PC-9 (cell line): ENCODE measurements around the gene PRSS57. TPM values are rescaled to one million over a fixed set of nuclear protein-coding genes. Genes with fewer than 3 reads are reported as not detected.

Experiments
- BruUV-seq: library from RNA; stranded (reverse); fragments of 400-500 nt; replicated peaks from 2 replicates; lab custom pipeline; 2021; lab: Mats Ljungman, UMichigan
- CTCF ChIA-PET: fragments of 300-600 bp; sonication (Branson Sonifier 250); formaldehyde crosslinking; loops from one replicate; lab custom pipeline; 2022; ENCODE audit warnings: antibody characterized with exemption; lab: Charles Lee
- POLR2A ChIA-PET: fragments of 300-600 bp; sonication (Branson Sonifier 250); formaldehyde crosslinking; loops from one replicate; lab custom pipeline; 2022; ENCODE audit warnings: antibody characterized with exemption; ENCODE audit not compliant: unreplicated experiment; lab: Charles Lee
- DNase-seq, 2 experiments: peaks; one replicate each; pipeline versions ENCODE4 v3.0.0 to v3.0.0-alpha.2; 2015 to 2022; ENCODE audit warnings: mixed read lengths in 1 of 2
- H2AFZ ChIP-seq: fragments of 200-600 bp; sonication (generic); 2 replicates; pipeline ENCODE4 v1.8.1; 2017; ENCODE audit warnings: antibody characterized with exemption
- H3F3A ChIP-seq: fragments of 200-600 bp; sonication (generic); 2 replicates; pipeline ENCODE4 v1.8.1; 2017; ENCODE audit warnings: antibody characterized with exemption, mild to moderate bottlenecking, low read depth; ENCODE audit not compliant: insufficient read depth
- H3K27ac ChIP-seq: fragments of 200-600 bp; sonication (generic); 2 replicates; pipeline ENCODE4 v1.6.1; 2016; ENCODE audit warnings: mixed run types
- H3K27me3 ChIP-seq: fragments of 200-600 bp; sonication (generic); 2 replicates; pipeline ENCODE4 v1.6.1; 2016; ENCODE audit warnings: low read depth, mixed run types; ENCODE audit not compliant: insufficient read depth
- H3K36me3 ChIP-seq: fragments of 200-600 bp; sonication (generic); 2 replicates; pipeline ENCODE4 v1.6.1; 2016; ENCODE audit warnings: low read depth, mixed run types
- H3K4me1 ChIP-seq: fragments of 200-600 bp; sonication (generic); replicated peaks from 2 replicates; pipeline ENCODE4 v1.6.1; 2016; ENCODE audit warnings: mixed run types; ENCODE audit not compliant: insufficient read depth
- H3K4me2 ChIP-seq: fragments of 200-600 bp; sonication (generic); 2 replicates; pipeline ENCODE4 v1.6.1; 2017; ENCODE audit warnings: mixed run types
- H3K4me3 ChIP-seq: fragments of 200-600 bp; sonication (generic); 2 replicates; pipeline ENCODE4 v1.6.1; 2016; ENCODE audit warnings: mixed run types
- H3K79me2 ChIP-seq: fragments of 200-600 bp; sonication (generic); 2 replicates; pipeline ENCODE4 v1.6.1; 2017; ENCODE audit warnings: low read depth, mixed run types
- H3K9me2 ChIP-seq: fragments of 200-600 bp; sonication (generic); 2 replicates; pipeline ENCODE4 v1.8.1; 2017; ENCODE audit warnings: mild to moderate bottlenecking; ENCODE audit not compliant: insufficient read depth
- H3K9me3 ChIP-seq: fragments of 200-600 bp; sonication (generic); 2 replicates; pipeline ENCODE4 v1.8.1; 2016; ENCODE audit warnings: low read depth; ENCODE audit not compliant: insufficient read depth
- H4K20me1 ChIP-seq: fragments of 200-600 bp; sonication (generic); 2 replicates; pipeline ENCODE4 v1.8.1; 2017; ENCODE audit not compliant: insufficient read depth
- CTCF ChIP-seq: fragments of 200-600 bp; sonication (generic); conservative IDR thresholded peaks from 2 replicates; pipeline ENCODE4 v1.6.1; 2017; ENCODE audit warnings: mixed run types, antibody characterized with exemption, mild to moderate bottlenecking, moderate library complexity
- EZH2 ChIP-seq: fragments of 200-600 bp; sonication (generic); IDR thresholded peaks from 2 replicates; pipeline ENCODE4 v1.8.0; 2017; ENCODE audit warnings: antibody characterized with exemption, low read depth
- intact Hi-C: fragments of 100-400 bp; cut with micrococcal nuclease; formaldehyde crosslinking; loops from one replicate; pipeline ENCODE4 v1.10.0; 2022; ENCODE audit not compliant: unreplicated experiment
- total RNA-seq: library from RNA; stranded (reverse); gene quantifications from 2 replicates; pipeline ENCODE4 v1.2.3, GENCODE V29; 2021

PRSS57 gene
- total RNA-seq, 1 experiment from 2014 or later: not detected

- no peaks in the 10 kb centered on the region for H3K9me2 ChIP-seq
- H2AFZ ChIP-seq: peak overlapping the region; percentile 78; the same call in 1 of the 2 replicates
- H3K36me3 ChIP-seq: no peaks in the 10 kb centered on the region
- no peaks in the 10 kb centered on the region for H3K27me3 ChIP-seq
- H3K79me2 ChIP-seq: peaks cover 19% of the 10 kb centered on the region
- H3K4me1 ChIP-seq: peaks cover 30% of the 10 kb centered on the region
- TF ChIP-seq EZH2: no peak
- TF ChIP-seq CTCF: no peak; the same call in 1 of the 2 replicates
- peaks cover 29% of the 10 kb centered on the region for H3F3A ChIP-seq
- ChIA-PET CTCF (no interaction called here), POLR2A (no interaction called here)
- H3K9me3 ChIP-seq: no peaks in the 10 kb centered on the region
- BruUV-seq: no TSS peak
- H4K20me1 ChIP-seq: no peaks in the 10 kb centered on the region
- peak; percentile 94 to 98 for DNase-seq
- peak overlapping the region; percentile 67 for H3K27ac ChIP-seq
- intact Hi-C loops: no loop called here
- H3K4me2 ChIP-seq: peak overlapping the region; percentile 95
- H3K4me3 ChIP-seq: peak overlapping the region; percentile 75
Measured at GRCh38 chr19:680287-681028, 14.8 kb downstream of the PRSS57 start.

- no peak overlapping the region; the same call in 1 of the 2 replicates for H3K27ac ChIP-seq
- peaks cover 30% of the 10 kb centered on the region for H3K4me1 ChIP-seq
- no TSS peak for BruUV-seq
- H3K9me2 ChIP-seq: no peaks in the 10 kb centered on the region
- H2AFZ ChIP-seq: no peak overlapping the region
- CTCF ChIA-PET: interaction anchor here (0.6 kb wide), 1 partner anchor 51 kb away, joined by 3 read pairs; no protein-coding TSS in a partner anchor
- TF ChIP-seq CTCF: no peak
- no peak for TF ChIP-seq EZH2
- H3K27me3 ChIP-seq: no peaks in the 10 kb centered on the region
- peak overlapping the region; percentile 75 for H3K4me3 ChIP-seq
- H3K36me3 ChIP-seq: no peaks in the 10 kb centered on the region
- peak overlapping the region; percentile 95 for H3K4me2 ChIP-seq
- peaks cover 19% of the 10 kb centered on the region for H3K79me2 ChIP-seq
- no peaks in the 10 kb centered on the region for H4K20me1 ChIP-seq
- POLR2A ChIA-PET: interaction anchor here (0.7 kb wide), 1 partner anchor 104 kb away, joined by 6 read pairs; no protein-coding TSS in a partner anchor
- H3K9me3 ChIP-seq: no peaks in the 10 kb centered on the region
- peaks cover 33% of the 10 kb centered on the region for H3F3A ChIP-seq
- intact Hi-C loops: no loop called here
- DNase-seq: peak in 1 of 2 experiments; percentile 55
Measured at GRCh38 chr19:679418-680286, 15.6 kb downstream of the PRSS57 start.

- Histone ChIP-seq H4K20me1 (no peaks in the 10 kb centered on the region), H3K79me2 (peaks cover 19% of the 10 kb centered on the region), H3K27ac (no peak overlapping the region), H3K36me3 (no peaks in the 10 kb centered on the region), H3K4me1 (peaks cover 30% of the 10 kb centered on the region), H3K27me3 (no peaks in the 10 kb centered on the region), H3K4me2 (peak overlapping the region; percentile 95), H3K9me3 (no peaks in the 10 kb centered on the region), H2AFZ (no peak overlapping the region), H3F3A (peaks cover 33% of the 10 kb centered on the region), H3K9me2 (no peaks in the 10 kb centered on the region), H3K4me3 (peak overlapping the region; percentile 75; the same call in 1 of the 2 replicates)
- POLR2A ChIA-PET: no interaction called here
- BruUV-seq: TSS peak; percentile 65
- no peak for TF ChIP-seq EZH2
- TF ChIP-seq CTCF: no peak
- no peak for DNase-seq
- intact Hi-C loops: no loop called here
- CTCF ChIA-PET: no interaction called here
Measured at GRCh38 chr19:678791-679388, 16.4 kb downstream of the PRSS57 start.
